Inferior parietal cortex (tissue), 1 donor: ENCODE results near the gene RARG.
"Not testable (repeated sequence)": the region's sequence is repeated elsewhere in the genome, so short reads cannot be mapped to it uniquely, and the experiment has no call there.

ENCODE experiments used
- DNase-seq: peaks from one replicate; pipeline ENCODE4 v3.0.0-alpha.2; 2016; ENCODE audit errors: extremely low spot score

The RARG gene

GRCh38 chr12:53208877-53209463 is 23.0 kb downstream of the RARG start:
- no peak for DNase-seq

- no peak for DNase-seq
Measured at GRCh38 chr12:53208435-53208834, 23.6 kb downstream of the RARG start.

DNA sequence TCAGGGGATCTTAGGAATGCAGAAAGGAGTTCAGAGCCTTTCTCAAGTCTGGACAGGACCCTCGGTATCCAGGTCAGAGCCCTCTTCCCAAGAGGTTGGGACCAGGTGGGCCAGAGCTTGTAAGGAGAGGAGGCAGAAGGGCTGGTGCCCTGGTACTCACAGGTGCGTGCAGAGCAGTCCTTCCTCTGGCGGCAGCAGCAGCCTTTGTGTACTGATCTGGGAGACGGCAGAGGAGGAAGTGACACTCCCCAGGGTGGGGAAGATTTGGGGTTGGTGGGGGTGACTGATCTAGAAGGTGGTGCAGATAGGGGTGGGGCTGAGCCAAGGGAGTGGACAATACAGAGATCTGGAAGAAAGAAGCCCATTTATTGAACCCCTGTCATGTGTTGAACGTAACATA is 25.0 kb downstream of the RARG start, which contains the start of gene ITGB7:
TSS of gene ITGB7 (minus strand) at position 210 of the 400 bp plus-strand sequence. CDS start 6,808 bp downstream, outside the sequence.
- no peak for DNase-seq

DNA sequence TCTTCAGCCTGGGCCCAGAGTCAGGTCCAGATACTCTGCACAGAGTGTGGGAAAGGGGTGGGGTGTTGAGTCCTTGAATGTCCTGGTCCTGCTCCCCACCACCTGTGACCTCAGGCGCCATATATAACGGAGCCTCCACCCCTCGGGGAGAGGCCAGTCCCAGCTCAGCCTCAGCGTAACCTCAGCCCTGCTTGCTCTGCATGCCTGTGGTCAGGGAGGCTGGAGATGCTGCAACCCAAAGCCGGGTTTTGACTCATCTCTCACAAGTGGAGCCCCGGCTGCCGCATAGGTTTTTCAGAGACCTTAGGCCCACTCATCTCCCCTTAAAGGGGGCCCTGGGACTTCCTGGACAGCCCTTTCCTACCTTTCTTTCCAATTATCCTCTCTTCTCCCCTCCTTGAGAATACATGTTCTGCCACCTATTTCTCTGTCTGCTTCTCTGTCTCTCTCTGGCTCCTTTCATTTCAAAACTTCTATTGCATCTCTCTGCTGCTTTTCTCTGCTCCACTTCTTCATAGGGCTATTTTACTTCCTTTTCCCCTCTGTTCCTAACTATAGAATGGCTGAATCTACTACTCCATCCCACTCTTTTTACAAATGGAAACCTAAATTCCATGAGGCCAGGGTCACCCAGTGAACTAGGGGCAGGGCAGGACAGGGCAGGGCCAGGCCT is 26.1 kb downstream of the RARG start:
- DNase-seq, result no peak

- no peak for DNase-seq
Measured at GRCh38 chr12:53204351-53204750, 27.7 kb downstream of the RARG start.

DNA sequence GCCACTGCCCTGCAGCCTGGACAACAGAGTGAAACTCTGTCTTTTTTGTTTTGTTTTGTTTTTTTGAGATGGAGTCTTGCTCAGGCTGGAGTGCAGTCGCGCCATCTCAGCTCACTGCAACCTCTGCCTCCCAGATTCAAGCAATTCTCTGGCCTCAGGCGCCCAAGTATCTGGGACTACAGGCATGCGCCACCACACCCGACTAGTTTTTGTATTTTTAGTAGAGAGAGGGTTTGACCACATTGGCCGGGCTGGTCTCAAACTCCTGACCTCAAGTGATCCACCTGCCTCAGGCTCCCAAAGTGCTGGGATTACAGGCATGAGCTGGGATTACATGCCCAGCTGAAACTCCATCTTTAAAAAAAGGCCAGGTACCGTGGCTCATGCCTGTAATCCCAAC is 29.7 kb downstream of the RARG start:
- not testable (repeated sequence) for DNase-seq

- DNase-seq, result no peak
Measured at GRCh38 chr12:53201639-53202038, 30.4 kb downstream of the RARG start.

DNA sequence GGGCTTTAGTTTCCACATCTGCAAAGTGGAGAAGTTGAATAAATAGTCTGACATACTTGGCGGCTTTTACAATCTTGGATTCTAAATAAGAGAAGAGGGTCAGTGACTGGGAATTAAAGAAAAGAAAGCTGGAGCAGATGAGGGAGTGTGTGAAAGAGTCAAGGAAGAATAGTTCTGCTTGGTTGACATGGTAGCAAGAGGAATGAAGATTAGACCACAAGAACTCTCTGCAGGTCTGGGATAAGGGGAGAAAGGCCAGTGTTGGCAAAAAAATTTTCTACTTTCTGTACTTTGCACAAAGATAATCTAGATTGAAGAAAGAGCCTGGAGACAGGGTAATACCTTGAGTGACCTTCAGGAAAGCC is 30.9 kb downstream of the RARG start:
- no peak for DNase-seq

GRCh38 chr12:53200458-53201176 is 31.4 kb downstream of the RARG start:
- DNase-seq, result no peak

GRCh38 chr12:53200107-53200457 is 31.9 kb downstream of the RARG start:
- no peak for DNase-seq

DNA sequence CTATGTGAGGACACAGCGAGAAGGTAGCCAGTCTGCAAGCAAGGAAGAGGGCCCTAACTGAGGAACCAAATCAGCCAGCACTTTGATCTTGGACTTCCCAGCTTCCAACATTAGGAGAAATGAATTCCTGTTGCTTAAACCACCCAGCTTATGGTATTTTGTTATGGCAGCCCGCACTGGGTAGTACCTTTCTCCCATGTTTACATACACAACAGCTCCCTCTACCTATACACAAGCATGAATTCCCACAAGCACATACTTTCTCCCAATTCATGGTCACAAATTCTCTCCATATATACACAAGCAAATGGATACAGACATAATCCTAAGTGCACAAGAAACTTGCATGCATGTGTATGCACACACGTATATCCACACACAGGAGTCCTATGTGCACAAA is 32.3 kb downstream of the RARG start:
- no peak for DNase-seq

DNA sequence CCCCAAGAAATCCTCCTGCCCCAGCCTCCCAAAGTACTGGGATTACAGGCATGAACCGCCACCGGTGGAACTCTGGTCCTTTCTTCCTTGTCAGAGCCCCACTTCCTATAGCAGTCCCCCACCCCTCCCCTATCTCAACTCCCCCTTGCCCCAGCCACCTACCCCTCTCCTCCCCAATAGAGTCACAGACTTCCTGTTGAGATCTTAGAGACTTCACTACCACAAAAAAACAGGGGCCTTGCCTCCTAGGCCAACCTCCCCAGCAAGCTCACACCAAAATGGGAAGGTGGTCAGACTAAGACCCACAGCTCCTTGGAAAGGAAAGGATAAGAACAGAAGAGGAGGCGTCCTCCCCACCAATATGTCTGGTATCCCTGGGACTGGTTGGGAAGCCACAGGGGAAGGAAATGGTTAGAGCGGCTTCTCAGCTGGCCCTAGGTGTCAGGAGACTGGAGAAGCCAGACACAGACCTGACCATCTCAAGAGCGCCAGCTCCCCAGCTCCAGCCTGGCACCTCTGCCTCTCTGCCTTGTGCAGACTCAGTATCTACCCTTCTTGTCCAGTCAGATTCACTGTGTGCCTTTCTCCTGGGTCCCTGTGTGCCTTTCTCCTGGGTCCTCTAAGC is 33.4 kb downstream of the RARG start:
- DNase-seq, result no peak

GRCh38 chr12:53197011-53197640 is 34.9 kb downstream of the RARG start:
- DNase-seq, result no peak

- no peak for DNase-seq
Measured at GRCh38 chr12:53196486-53196885, 35.5 kb downstream of the RARG start.

DNA sequence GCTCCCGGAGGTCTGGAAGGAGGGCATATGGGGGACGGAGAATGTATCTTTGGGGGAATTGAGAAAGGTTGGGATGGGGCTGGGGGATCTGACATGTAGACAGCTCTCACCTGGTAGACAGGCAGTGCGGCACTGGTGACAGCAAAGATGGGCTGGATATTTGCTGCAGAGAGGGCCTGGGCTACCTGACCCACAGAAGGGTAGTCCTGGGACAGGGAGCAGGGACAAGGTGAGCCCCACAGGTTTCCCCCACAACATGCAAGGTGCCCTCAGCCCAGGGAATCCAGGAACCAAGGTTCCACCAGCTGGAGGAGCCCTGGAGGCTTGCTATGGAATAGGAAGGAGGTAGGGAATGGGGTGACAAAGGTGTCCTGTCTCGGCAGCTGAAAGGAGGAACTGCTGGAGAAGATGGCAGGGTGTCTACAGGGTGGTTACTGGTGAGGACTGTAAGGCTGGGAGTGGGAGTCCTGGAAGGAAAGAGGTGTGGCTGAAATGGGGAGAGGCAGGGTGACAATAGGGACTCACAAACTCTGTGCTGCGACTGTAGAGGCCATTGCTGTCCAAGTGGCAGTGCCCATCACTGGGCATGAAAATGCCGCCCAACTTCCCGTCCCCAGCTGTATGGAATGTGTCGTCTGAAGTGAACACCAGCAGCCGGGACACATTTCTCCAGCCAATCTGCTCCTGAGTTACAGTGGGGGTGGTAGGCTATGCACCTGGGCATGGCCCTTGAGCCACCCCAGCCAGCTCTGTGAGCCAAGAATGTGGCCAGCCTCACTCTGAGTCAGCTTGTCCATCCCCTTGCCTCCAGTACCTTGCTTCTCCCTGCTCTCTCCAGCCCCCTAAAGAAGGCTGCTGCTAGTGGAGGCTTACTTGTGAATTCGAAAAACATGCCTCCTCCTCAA is 36.2 kb downstream of the RARG start:
- no peak for DNase-seq

- DNase-seq, result no peak
Measured at GRCh38 chr12:53194973-53195372, 37.0 kb downstream of the RARG start.

DNA sequence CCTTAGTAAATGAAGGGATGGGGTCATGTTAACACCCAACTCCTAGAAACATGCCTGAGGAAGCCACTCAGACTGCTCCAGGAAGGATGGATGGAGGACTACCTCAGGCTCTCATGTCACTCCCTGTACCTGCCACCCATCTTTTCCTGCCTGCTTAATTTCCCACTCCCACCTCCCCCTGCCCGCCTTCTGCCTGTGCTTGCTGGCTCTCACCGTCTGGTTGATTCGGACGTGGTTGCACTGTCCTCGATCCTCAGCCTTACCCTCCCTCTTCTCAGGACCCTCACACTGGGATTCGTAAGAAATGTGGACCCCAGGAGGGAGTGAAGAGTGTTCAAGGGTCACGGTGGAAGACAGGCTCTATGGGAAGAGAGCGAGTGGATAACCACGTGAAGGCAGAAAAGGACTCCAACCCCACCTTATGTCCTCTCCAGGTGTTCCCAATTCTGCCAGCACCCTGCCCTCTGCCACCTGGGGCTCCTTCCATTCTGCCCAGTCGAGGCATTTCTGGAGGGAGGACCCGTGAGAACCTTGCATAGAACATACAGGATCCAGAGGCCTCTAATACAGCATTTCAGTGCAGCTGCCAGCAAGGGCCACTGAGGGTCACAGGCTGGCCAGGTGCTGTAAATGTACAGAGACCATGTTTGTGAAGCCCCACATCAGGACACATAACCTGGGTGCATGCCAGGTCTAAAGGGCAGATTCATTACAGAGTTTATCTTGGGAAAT is 37.9 kb downstream of the RARG start:
- DNase-seq, result no peak

DNA sequence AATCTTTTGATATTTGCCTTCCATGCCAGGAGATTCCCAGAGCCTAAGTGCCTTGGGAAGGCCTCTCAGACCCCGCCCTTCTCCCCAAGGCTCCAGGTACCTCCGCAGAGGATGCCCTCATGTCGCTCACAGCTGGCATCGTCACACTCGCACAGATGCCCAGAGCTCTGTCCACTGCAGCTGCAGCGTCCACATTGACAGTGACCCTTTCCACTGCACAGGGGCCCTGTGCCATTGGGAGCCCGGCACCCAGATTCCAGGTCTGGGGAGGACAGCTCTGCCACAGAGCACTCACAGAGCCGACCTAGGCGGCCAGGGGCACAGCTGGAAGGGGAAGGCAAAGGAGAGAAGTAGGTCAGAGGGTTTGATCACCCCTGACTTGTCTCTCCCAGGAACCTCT is 39.0 kb downstream of the RARG start:
- no peak for DNase-seq

DNA sequence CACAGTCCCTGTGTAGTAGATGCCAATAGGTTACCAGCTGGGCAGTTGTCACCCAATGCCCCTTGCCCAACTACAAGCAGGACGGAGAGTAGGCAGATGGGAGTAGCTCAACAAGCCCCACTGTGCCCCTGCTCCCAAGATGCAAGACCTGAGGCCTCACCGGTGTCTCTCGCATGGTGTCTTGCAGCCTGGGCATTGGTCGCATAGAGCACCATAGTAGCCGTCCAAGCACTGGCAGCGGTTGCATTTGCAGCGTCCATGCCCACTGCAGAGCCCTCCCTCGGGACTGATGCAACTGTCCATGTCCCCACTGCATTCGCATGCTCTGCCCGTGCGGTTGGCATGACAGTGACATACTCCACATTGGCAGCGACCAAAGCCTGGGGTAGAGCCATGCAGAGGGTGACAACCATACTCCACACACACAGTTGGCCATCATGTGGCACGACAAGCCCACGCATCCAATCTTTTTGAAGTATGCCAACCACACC is 39.4 kb downstream of the RARG start:
- no peak for DNase-seq

GRCh38 chr12:53191885-53192530 is 40.0 kb downstream of the RARG start:
- no peak for DNase-seq
